Gastroesophageal sphincter (tissue), 3 donors: ENCODE results near the gene MPRIP.

Experiments
- POLR2A ChIP-seq, 2 donors: fragments of 450-650 bp; IDR thresholded peaks; one replicate each; pipeline ENCODE4 v1.6.1; 2017; ENCODE audit warnings: antibody characterized with exemption in 2 of 2, mild to moderate bottlenecking in 2 of 2, moderate library complexity in 1 of 2
- POLR2AphosphoS5 ChIP-seq: sonication (generic); formaldehyde crosslinking; IDR thresholded peaks from one replicate; pipeline ENCODE4 v1.6.1; 2017; ENCODE audit warnings: antibody characterized with exemption
- TF ChIP-seq, protein P1 (sequence below), 4 experiments: fragments of 200-600 bp in 2 of 4; fragments of 450-650 bp in 2 of 4; sonication (generic) in 1 of 4; IDR thresholded peaks; one replicate each; pipeline ENCODE4 v1.5.1; 2017 to 2019; ENCODE audit warnings: antibody characterized with exemption in 4 of 4, mild to moderate bottlenecking in 2 of 4, moderate library complexity in 2 of 4

DNA sequence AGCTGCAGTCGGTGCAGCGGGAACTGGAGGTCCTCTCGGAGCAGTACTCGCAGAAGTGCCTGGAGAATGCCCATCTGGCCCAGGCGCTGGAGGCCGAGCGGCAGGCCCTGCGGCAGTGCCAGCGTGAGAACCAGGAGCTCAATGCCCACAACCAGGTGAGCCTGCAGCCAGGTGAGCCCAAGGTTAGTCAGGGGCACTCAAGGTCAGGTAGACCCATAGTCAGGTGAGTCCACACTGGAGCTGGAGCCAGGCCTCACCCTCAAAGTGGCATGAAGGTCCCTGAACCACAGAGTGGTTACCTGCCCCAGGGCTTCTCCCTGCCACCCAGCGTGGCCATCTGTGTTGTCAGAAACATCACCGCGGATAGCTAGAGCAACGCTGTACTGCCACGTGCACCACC is 131.7 kb downstream of the MPRIP start:
- TF ChIP-seq POLR2A (IDR thresholded peaks at IDR 0.05) (no peak), POLR2AphosphoS5 (no peak)
- TF ChIP-seq, protein P1, sequence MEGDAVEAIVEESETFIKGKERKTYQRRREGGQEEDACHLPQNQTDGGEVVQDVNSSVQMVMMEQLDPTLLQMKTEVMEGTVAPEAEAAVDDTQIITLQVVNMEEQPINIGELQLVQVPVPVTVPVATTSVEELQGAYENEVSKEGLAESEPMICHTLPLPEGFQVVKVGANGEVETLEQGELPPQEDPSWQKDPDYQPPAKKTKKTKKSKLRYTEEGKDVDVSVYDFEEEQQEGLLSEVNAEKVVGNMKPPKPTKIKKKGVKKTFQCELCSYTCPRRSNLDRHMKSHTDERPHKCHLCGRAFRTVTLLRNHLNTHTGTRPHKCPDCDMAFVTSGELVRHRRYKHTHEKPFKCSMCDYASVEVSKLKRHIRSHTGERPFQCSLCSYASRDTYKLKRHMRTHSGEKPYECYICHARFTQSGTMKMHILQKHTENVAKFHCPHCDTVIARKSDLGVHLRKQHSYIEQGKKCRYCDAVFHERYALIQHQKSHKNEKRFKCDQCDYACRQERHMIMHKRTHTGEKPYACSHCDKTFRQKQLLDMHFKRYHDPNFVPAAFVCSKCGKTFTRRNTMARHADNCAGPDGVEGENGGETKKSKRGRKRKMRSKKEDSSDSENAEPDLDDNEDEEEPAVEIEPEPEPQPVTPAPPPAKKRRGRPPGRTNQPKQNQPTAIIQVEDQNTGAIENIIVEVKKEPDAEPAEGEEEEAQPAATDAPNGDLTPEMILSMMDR (IDR thresholded peaks at IDR 0.05), result no peak
